A549 (cell line): Measurements from ENCODE around the gene USP12.

Source experiments
- CHD2 ChIP-seq: fragments of 150-350 bp; IDR thresholded peaks from 2 replicates; pipeline ENCODE4 v1.6.1; 2014; ENCODE audit warnings: low read length; ENCODE audit not compliant: partially characterized antibody
- EHMT2 ChIP-seq: fragments of 200-600 bp; sonication (generic); IDR thresholded peaks from 2 replicates; pipeline ENCODE4 v1.6.1; 2016; ENCODE audit warnings: antibody characterized with exemption, low read depth, mild to moderate bottlenecking, moderate library complexity
- EP300 ChIP-seq, 2 experiments: fragments of >200 bp; sonication (Bioruptor Twin); formaldehyde crosslinking; IDR thresholded peaks; 2 replicates in 1 of 2; 3 replicates in 1 of 2; pipeline ENCODE4 v1.6.1; 2016 to 2017
- HOXB13 ChIP-seq: fragments of 250-450 bp; sonication (Bioruptor Pico); IDR thresholded peaks from 2 replicates; pipeline ENCODE4 v1.5.0; 2020; ENCODE audit warnings: low read depth, mild to moderate bottlenecking, moderate library complexity
- KDM1A ChIP-seq: fragments of 200-600 bp; sonication (generic); IDR thresholded peaks from 2 replicates; pipeline ENCODE4 v1.6.1; 2016; ENCODE audit warnings: low read depth, mild to moderate bottlenecking
- MAFK ChIP-seq: fragments of 450-650 bp; IDR thresholded peaks from 2 replicates; pipeline ENCODE4 v1.6.1; 2014; ENCODE audit not compliant: partially characterized antibody
- PHF8 ChIP-seq: fragments of 200-600 bp; sonication (generic); IDR thresholded peaks from 2 replicates; pipeline ENCODE4 v1.6.1; 2016; ENCODE audit warnings: low read depth, mild to moderate bottlenecking, antibody characterized with exemption, moderate library complexity, borderline replicate concordance
- POLR2A ChIP-seq: IDR thresholded peaks from 2 replicates; pipeline ENCODE4 v1.6.1; 2012; ENCODE audit warnings: mild to moderate bottlenecking, low read length
- POLR2AphosphoS2 ChIP-seq: conservative IDR thresholded peaks from 2 replicates; pipeline ENCODE4 v1.6.1; 2012; ENCODE audit warnings: low read length, improper control_type of control experiment, inconsistent platforms
- TF ChIP-seq, protein P1 (sequence below): fragments of >200 bp; sonication (Bioruptor Twin); formaldehyde crosslinking; IDR thresholded peaks from 3 replicates; pipeline ENCODE4 v1.5.1; 2016
- TF ChIP-seq, protein P2 (sequence below): fragments of >200 bp; sonication (Bioruptor Twin); formaldehyde crosslinking; IDR thresholded peaks from 3 replicates; pipeline ENCODE4 v1.6.1; 2016

DNA sequence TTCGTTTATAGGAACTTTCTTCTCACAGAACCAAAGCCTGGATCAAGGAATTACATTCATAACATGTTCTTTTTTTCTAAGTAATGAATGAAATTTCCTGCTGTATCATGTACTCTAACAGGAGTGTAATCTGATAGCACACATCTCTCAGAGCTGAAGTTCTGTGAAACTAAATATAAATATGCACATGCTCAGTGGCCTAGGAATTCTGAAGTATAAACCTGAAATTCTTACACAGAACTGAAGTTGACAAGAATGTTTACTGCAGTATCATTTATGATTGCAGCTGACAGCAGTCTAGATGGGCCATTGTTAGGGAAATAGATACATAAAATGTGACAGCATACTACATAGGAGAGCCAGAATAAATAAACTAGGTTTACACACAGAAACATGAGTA lies 54.5 kb downstream of the USP12 start:
- no peak for TF ChIP-seq EHMT2
- TF ChIP-seq POLR2A: no peak
- TF ChIP-seq, protein P1, sequence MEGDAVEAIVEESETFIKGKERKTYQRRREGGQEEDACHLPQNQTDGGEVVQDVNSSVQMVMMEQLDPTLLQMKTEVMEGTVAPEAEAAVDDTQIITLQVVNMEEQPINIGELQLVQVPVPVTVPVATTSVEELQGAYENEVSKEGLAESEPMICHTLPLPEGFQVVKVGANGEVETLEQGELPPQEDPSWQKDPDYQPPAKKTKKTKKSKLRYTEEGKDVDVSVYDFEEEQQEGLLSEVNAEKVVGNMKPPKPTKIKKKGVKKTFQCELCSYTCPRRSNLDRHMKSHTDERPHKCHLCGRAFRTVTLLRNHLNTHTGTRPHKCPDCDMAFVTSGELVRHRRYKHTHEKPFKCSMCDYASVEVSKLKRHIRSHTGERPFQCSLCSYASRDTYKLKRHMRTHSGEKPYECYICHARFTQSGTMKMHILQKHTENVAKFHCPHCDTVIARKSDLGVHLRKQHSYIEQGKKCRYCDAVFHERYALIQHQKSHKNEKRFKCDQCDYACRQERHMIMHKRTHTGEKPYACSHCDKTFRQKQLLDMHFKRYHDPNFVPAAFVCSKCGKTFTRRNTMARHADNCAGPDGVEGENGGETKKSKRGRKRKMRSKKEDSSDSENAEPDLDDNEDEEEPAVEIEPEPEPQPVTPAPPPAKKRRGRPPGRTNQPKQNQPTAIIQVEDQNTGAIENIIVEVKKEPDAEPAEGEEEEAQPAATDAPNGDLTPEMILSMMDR: no peak
- TF ChIP-seq KDM1A: no peak
- TF ChIP-seq PHF8: no peak
- no peak for TF ChIP-seq EP300 (IDR thresholded peaks at IDR 0.05)
- TF ChIP-seq MAFK: no peak
- TF ChIP-seq, protein P2, sequence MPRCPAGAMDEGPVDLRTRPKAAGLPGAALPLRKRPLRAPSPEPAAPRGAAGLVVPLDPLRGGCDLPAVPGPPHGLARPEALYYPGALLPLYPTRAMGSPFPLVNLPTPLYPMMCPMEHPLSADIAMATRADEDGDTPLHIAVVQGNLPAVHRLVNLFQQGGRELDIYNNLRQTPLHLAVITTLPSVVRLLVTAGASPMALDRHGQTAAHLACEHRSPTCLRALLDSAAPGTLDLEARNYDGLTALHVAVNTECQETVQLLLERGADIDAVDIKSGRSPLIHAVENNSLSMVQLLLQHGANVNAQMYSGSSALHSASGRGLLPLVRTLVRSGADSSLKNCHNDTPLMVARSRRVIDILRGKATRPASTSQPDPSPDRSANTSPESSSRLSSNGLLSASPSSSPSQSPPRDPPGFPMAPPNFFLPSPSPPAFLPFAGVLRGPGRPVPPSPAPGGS: no peak
- TF ChIP-seq CHD2: no peak
- no peak for TF ChIP-seq POLR2AphosphoS2
- no peak for TF ChIP-seq HOXB13 (CRISPR knock-in tag)
